GM19099 (cell line): ENCODE data around the gene CECR2.

ENCODE experiments used
- POLR2A ChIP-seq: IDR thresholded peaks from 3 replicates; pipeline ENCODE4 v1.6.1; 2011; ENCODE audit warnings: low read depth; ENCODE audit not compliant: insufficient read length; ENCODE audit errors: extremely low read depth

CECR2 gene

DNA sequence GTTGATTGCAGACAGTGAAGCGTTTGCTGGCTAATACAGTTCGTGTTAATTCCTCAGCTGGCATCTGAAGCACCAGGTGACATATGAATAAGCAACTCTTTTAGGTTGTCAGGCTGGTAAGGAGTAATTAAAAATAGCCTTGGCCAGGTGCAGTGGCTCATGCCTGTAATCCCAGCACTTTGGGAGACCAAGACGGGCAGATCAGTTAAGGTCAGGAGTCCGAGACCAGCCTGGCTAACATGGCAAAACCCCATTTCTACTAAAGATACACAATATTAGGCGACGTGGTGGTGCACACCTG is 74.9 kb downstream of the CECR2 start:
- no peak for TF ChIP-seq POLR2A

DNA sequence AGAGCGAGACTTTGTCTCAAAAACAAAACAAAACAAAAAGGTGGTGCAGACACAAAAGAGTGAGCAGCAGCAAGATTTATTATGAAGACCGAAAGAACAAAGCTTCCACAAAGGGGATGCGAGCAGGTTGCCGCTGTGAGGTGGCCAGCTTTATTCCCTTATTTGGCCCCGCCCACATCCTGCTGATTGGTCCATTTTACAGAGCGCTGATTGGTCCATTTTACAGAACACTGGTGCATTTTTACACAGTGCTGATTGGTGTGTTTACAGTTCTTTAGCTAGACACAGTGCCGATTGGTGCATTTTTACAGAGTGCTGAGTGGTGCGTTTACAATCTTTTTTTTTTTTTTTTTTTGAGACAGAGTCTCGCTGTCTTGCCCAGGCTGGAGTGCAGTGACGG is 77.4 kb downstream of the CECR2 start:
- no peak for TF ChIP-seq POLR2A

DNA sequence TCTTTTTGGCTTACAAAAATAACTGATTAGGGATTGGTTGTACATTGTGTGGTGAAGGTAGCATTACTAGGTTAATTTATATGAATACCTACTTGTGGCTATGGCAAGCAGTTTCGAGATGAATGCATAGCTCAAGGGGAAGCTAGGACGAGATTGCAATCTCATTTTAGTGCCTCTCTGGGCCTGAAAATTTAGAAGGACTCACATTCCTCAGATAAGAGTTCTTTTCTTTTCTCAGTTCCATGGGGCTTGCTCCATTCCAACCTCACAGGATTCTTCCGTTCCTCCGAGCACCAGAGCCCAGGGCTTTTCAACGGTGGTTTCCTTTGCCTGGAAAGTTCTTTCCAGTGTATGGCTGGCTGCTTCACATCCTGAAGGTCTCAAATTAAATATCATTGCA is 82.1 kb downstream of the CECR2 start:
- TF ChIP-seq POLR2A: no peak

DNA sequence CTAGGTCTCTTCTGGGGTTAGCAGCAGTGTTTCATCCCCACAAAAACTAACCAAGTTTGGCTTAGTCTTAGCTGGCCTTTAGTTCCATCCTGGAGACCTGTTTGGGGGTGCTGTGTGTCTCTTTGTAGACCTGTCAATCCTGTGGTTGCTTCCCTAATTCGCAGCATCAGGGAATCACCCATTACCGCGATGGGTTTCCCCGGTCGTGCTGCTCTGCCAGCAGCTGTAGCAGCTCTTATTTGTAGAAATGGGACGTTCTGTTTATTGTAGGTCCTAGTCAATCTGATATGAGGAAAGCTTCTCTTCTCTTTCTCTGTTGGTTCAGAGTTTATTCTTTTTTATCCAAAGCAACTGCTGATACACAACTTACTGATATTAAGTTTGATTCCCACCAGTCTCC is 91.6 kb downstream of the CECR2 start:
- TF ChIP-seq POLR2A: no peak

DNA sequence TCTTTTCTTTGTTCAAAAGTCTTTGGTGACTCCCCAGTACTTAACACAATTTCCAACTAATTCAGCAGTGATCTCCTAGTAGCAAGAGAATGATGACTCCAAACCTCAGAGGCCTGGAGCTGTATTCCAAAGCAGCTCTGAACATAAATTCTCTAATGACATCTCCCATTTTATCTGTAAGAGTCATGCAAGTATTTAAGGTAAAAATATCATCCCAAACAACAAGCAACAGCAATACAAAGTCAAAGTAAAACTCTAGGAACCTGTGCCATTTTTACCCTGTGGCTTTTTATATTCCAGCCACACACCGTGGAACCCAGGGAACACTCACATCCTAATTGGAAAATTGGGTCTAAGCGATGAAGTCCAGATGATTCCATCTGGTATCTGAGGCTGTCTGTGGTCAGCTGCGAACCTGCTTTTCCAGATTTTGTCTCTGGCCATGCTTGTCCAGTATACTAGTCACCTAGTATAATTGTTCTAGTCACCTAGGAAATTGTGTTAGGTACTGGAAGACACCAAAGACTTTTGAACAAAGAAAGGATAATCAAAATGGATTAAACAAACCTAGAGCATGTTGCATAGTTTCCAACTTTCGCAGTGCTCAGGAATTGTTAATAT is 101.7 kb downstream of the CECR2 start:
- TF ChIP-seq POLR2A: no peak

DNA sequence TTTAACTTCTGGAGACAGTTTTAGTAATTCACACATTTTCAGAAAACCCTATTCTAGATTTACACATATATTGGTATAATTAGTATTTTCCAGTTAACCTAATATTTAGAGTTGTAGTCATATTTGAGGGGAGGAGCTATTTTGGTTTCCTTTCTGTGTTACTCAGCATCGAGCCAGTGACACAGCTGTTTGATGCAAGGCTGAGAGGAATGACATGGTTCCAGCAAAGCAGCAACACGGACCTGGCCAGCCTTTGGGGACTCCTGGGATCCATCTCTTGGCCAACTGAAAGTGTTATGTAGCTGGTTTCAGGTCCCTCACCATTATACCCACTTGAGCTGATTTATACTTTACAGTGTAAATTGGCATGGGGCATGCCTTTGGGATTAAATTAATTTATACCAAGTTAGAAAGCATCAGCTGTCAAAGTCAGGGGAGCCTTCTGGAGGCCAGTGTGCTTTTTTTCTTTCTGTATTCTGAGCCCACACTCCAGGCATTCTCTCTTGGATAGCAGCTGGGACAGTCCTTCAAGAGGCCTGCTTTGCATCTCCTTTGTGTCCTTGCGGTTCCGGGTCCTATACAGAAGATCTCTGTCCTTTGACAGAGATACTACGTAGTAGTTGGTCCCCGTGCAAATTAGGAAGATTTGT is 102.8 kb downstream of the CECR2 start:
- no peak for TF ChIP-seq POLR2A

DNA sequence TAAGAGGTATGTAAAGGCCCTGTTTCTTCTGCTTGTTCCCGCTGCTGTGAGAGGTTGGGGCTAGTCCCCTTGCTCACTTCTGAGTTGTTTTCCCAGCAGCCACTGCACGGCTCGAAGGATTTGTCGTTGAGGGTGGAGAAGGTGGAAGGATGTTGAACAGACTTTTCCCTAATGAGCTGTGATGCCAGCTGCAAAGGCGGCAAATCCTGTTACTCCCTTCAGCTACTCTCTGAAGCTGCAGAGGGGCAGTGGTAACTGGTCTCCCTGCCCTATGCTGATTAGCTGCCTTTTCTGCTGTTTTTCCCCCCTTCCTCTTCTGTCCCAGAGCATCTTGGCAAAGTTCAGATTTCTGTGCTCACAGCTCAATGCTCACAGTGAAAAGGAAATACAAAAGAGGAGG is 103.7 kb downstream of the CECR2 start:
- TF ChIP-seq POLR2A: no peak

DNA sequence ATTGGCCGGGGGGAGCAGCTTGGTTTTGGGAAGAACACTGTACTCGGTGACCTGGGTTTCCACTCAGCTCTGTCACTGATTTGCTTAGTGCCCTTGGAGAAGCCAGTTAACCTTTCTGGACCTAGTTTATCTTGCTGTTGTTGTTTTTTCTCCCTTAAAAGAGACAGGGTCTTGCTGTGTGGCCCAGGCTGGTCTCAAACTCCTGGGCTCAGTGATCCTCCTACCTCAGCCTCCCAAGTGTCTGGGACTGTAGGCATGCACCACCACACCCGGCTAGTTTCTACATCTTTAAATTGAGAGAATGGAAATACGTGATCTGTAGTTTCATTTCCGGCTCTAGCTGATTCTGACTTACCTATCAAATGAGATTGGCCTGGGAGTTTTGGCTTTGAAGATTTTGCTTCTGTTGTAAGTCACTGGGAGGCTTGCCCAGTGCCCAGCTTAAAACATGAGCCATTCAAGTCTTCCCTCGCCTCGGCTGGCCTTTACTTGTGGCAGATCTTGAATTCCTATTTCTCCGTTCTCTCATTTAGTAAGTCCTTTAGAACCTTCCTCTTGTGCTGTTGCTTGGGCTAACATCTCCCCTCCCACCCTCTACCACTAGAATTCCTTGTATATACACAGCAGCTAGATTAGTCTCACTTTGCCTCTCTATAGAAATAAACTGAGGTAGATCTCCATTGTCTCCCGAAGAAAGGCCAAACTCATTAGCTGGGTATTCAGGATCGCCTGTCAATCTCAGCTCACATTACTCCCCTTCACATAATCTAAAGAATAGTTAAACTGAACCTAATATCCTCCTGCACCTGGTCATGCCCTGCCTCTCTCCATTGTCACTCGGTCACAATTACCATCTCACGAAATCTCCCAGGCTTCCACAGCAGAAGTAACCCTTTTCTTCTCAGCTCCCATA is 106.3 kb downstream of the CECR2 start:
- no peak for TF ChIP-seq POLR2A

DNA sequence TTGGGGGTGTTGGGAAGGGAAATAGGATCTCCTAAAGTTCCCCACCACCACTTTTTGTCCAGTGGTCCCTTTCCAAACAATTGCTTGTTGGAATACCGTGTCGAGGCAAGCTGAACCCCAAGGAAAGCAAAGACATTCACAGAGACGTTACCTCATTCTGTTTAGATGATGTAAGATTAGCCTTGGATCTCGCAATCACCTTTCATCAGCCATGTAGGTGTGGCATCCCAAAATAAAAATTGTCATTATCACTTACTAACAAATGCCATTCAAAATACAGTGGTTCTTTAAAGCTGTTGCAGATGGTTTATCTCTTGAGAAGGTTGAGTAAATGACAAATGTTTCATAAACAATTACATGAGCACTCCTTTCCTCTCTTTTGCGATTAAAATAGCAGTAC is 107.6 kb downstream of the CECR2 start:
- no peak for TF ChIP-seq POLR2A

DNA sequence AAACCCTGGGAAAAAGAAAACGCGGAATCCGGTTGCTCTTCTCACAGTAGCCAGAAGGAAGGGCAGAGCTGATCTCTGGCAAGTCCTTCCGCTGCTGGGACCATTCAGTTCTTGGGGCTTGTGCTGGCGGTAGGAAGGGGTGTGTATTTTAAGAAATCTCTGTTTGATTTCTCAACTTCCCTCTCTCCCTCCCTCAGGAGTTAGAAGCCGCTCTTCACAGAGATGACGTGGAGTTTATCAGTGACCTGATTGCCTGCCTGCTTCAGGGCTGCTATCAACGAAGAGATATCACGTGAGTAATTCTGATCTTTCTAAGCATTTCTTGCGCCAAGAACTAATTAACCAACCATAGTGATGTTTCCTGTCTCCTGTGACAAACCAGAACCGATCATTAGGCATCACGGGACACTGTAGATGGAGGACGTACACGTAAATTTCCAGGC is 108.2 kb downstream of the CECR2 start:
- TF ChIP-seq POLR2A: no peak

DNA sequence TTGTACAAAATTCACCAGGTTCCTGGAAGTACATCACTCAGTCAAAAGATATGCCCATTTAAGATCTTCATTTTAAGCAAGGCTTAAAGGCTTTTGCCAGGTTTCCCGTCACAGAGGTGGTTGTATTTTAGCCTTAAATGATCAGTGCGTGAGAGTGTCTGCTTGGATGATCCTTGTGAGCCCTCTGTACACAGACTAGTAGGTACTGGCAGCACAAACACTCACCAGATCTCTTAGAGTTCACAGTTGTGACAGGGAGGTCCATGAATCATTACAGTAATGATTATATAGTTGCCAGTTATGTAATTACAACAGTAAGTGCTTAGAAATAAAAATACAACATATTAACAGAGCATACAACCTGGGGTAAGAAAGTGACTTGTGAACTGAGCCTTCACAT is 109.9 kb downstream of the CECR2 start:
- TF ChIP-seq POLR2A: no peak

DNA sequence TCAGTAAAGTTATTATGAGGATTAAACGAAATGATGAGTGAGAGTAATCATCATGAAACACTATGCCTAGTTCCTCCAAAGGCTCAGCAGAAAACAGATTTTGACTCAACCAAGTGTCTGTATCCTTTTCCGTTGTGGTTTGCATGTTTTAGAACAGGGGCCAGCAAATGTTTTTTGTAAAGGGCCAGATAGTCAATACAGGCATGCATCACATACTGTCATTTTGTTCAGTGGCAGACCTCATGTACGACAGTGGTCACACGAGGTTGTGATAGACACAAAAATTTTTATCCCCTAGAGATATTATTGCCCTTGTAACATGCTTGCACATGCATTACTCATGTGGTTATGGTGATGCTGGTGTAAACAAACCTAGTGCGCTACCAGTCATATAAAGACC is 112.2 kb downstream of the CECR2 start:
- no peak for TF ChIP-seq POLR2A

DNA sequence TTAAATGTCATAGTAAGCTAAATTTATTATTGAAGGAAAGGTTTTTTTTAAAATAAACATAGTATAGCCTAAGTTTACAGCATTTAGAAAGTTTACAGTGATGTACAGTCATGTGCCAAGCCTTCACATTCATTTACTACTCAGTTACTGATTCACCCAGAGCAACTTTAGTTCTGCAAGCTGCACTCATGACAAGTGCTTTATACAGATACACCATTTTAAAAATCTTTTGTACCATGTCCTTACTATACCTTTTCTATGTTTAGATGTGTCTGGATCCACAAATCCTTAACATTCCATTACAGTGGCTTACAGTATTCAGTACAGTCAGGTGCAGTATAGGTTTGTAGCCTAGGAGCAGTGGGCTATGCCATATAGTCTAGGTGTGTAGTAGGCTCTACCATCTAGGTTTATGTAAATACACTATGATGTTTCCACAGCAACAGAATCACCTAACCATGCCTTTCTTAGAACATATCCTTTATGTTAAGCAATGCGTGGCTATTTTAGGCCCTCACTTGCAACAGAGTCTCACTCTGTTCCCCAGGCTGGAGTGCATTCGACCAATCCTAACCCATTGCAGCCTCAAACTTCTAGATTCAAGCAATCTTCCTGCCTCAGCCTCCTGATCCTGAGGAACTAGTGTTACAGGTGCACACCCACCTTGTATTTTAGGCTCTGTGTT is 114.6 kb downstream of the CECR2 start:
- TF ChIP-seq POLR2A: no peak

DNA sequence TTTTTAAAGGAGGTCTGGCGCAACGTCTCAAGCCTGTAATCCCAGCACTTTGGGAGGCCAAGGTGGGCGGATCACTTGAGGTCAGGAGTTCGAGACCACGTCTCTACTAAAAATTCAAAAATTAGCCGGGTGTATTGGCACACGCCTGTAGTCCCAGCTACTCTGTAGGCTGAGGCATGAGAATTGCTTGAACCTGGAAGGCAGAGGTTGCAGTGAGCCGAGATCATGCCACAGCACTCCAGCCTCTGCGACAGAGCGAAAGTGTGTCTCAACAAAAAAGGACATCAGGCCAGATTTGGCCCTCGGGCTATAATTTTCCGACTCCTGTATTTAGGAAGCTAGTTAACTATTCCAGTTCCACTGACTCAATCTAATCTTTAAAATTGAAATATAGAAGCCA is 115.3 kb downstream of the CECR2 start:
- TF ChIP-seq POLR2A: no peak

DNA sequence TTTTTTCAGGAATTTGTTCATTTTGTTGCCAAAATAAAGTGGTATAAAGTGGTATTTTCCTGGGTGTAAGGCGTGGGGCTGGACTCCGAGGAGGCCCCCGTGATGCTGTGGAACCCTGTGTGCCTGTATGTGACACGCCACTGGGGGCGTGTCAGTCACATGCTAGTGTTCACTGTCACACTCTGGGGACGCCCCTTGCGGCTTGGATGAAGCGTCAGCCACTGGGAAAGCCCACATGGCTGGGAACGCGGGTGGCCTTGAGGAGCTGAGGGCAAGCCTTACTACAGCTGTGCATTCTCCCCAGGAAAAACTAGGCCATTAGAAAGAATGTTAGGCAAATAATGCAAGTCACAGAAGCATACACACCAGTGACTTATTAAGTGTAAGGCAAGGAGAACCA is 117.1 kb downstream of the CECR2 start:
- no peak for TF ChIP-seq POLR2A

DNA sequence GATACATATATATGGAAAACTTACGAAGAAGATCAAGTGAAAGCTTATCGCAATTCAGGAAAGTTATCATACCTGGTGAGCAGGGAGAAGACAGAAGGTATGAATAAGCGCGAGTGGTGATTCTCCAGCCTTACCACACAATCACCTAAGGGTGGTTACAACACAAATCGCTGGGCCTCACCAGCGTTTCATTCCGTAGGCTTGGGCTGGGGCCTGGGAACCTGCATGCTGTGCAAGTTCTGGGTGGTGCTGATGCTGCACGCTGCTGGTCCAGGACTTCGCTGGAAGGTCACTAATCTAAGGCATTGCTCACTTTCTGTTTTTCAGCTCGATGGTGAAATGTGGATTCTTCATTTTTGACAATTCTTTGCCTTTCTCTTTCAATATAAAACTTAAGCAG is 117.5 kb downstream of the CECR2 start:
- no peak for TF ChIP-seq POLR2A

DNA sequence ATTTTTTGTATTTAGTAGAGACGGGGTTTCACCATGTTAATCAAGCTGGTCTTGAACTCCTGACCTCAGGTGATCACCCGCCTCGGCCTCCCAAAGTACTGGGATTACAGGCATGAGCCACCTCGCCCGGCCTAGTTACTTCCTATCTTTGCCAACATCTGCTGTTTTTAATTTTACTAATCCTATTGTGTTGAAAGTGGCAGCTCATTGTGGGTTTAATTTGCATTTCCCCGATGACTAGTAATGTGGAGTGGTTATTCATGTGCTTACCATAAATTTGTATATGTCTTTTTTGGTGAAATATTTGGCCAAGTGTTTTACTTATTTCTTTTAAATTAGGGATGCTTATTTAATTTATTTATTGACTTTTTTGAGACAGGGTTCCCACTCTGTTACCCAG is 119.8 kb downstream of the CECR2 start:
- no peak for TF ChIP-seq POLR2A
